B cell (primary cell): Measurements from ENCODE around the gene FER. TPM values are rescaled to one million over a fixed set of nuclear protein-coding genes. Genes with fewer than 3 reads are reported as not detected.
"Not testable (repeated sequence)": the region's sequence is repeated elsewhere in the genome, so short reads cannot be mapped to it uniquely, and the experiment has no call there.

Experiments used
- ATAC-seq: fragments of 200-7000 bp; cut with Tn5 transposase; one replicate; pipeline ENCODE4 v1.10.0; 2021; ENCODE audit warnings: low read depth, mild to moderate bottlenecking, moderate number of reproducible peaks, moderate library complexity
- CTCF ChIA-PET: fragments of 350-600 bp; sonication (Branson Sonifier 250); formaldehyde crosslinking; loops from one replicate; lab custom pipeline; 2021; ENCODE audit warnings: antibody characterized with exemption, inconsistent platforms; lab: Charles Lee
- POLR2A ChIA-PET: fragments of 350-600 bp; sonication (Branson Sonifier 250); formaldehyde crosslinking; loops from one replicate; lab custom pipeline; 2021; ENCODE audit warnings: antibody characterized with exemption; lab: Charles Lee
- DNase-seq: peaks from one replicate; pipeline ENCODE4 v3.0.0; 2013
- H2AFZ ChIP-seq: 2 replicates; pipeline ENCODE4 v1.6.1; 2012; ENCODE audit warnings: mild to moderate bottlenecking, low read depth, low read length; ENCODE audit not compliant: insufficient read depth, poor library complexity, severe bottlenecking
- H3K27ac ChIP-seq, 2 donors: 1 replicate in 1 of 2; 2 replicates in 1 of 2; pipeline ENCODE4 v1.5.1; 2012 to 2013; ENCODE audit warnings: low read length in 2 of 2, mild to moderate bottlenecking in 2 of 2, moderate library complexity in 1 of 2
- H3K27me3 ChIP-seq, 4 experiments: fragments of 200-600 bp in 1 of 4; sonication (generic) in 1 of 4; replicated peaks in 1 of 4; 1 replicate in 2 of 4; 2 replicates in 2 of 4; pipeline versions ENCODE4 v1.6.1 to v1.7.0; 2013 to 2016; ENCODE audit warnings: low read length in 3 of 4, mild to moderate bottlenecking in 2 of 4, mixed read lengths in 1 of 4, moderate library complexity in 1 of 4; ENCODE audit not compliant: insufficient read depth in 4 of 4, control insufficient read depth in 3 of 4; ENCODE audit errors: control extremely low read depth in 1 of 4
- H3K36me3 ChIP-seq, 2 experiments: replicated peaks in 1 of 2; 1 replicate in 1 of 2; 2 replicates in 1 of 2; pipeline versions ENCODE4 v1.6.1 to v1.7.1; 2013; ENCODE audit warnings: low read length in 1 of 2; ENCODE audit not compliant: insufficient read depth in 2 of 2, control insufficient read depth in 1 of 2; ENCODE audit errors: control extremely low read depth in 1 of 2, extremely low read depth in 1 of 2
- H3K4me1 ChIP-seq, 2 donors: fragments of 200-600 bp in 1 of 2; sonication (generic) in 1 of 2; 1 replicate in 1 of 2; 2 replicates in 1 of 2; pipeline versions ENCODE4 v1.5.1 to v1.6.1; 2013 to 2017; ENCODE audit warnings: low read length in 2 of 2; ENCODE audit not compliant: control insufficient read depth in 2 of 2, insufficient read depth in 2 of 2
- H3K4me2 ChIP-seq: replicated peaks from 2 replicates; pipeline ENCODE3; 2012; ENCODE audit warnings: mild to moderate bottlenecking, low read depth, low read length; ENCODE audit not compliant: poor library complexity, severe bottlenecking
- H3K4me3 ChIP-seq, 5 experiments: fragments of 200-600 bp in 1 of 5; sonication (generic) in 1 of 5; 1 replicate in 3 of 5; 2 replicates in 2 of 5; pipeline versions ENCODE4 v1.5.1 to v1.7.0; 2011 to 2016; ENCODE audit warnings: low read length in 4 of 5, mild to moderate bottlenecking in 4 of 5, low read depth in 2 of 5, control low read depth in 1 of 5, moderate library complexity in 1 of 5; ENCODE audit not compliant: insufficient read depth in 1 of 5; ENCODE audit errors: control extremely low read depth in 1 of 5, extremely low read depth in 1 of 5
- H3K79me2 ChIP-seq: fragments of 200-600 bp; sonication (generic); one replicate; pipeline ENCODE4 v1.6.0; 2016; ENCODE audit warnings: low read length; ENCODE audit not compliant: control insufficient read depth, insufficient read depth
- H3K9ac ChIP-seq: fragments of 200-600 bp; sonication (generic); 2 replicates; pipeline ENCODE4 v1.6.1; 2017; ENCODE audit warnings: mild to moderate bottlenecking, low read length, moderate library complexity
- H3K9me3 ChIP-seq, 3 donors: one replicate each; pipeline versions ENCODE4 v1.6.1 to v1.7.1; 2013; ENCODE audit warnings: low read length in 2 of 3; ENCODE audit not compliant: control insufficient read depth in 2 of 3, insufficient read depth in 1 of 3; ENCODE audit errors: control extremely low read depth in 1 of 3
- H4K20me1 ChIP-seq: 2 replicates; pipeline ENCODE4 v1.6.0; 2012; ENCODE audit warnings: mild to moderate bottlenecking, low read length; ENCODE audit not compliant: insufficient read depth, control insufficient read depth, poor library complexity, severe bottlenecking
- H3K27ac Mint-ChIP-seq: one replicate; pipeline ENCODE4 v1.8.0; 2021; ENCODE audit warnings: mixed read lengths
- H3K27me3 Mint-ChIP-seq: one replicate; pipeline ENCODE4 v1.8.0; 2021; ENCODE audit warnings: mixed read lengths
- H3K4me1 Mint-ChIP-seq: one replicate; pipeline ENCODE4 v1.8.0; 2021; ENCODE audit warnings: mixed read lengths
- H3K4me3 Mint-ChIP-seq: one replicate; pipeline ENCODE4 v1.8.0; 2021; ENCODE audit warnings: mixed read lengths
- H3K9me3 Mint-ChIP-seq: one replicate; pipeline ENCODE4 v1.8.0; 2022; ENCODE audit warnings: mixed read lengths; ENCODE audit not compliant: insufficient read depth
- CTCF ChIP-seq: fragments of 200-600 bp; IDR thresholded peaks from one replicate; pipeline ENCODE4 v1.8.0; 2022; ENCODE audit warnings: antibody characterized with exemption, mild to moderate bottlenecking
- EZH2 ChIP-seq: IDR thresholded peaks from 2 replicates; pipeline ENCODE4 v1.6.1; 2012; ENCODE audit warnings: borderline replicate concordance, low read depth, mild to moderate bottlenecking, moderate library complexity, low read length; ENCODE audit not compliant: insufficient read depth, poor library complexity, severe bottlenecking
- WGBS: methylation state at CpG from one replicate; pipeline ENCODE4 v1.1.5; 2013; ENCODE audit warnings: missing lambda C conversion rate; ENCODE audit not compliant: insufficient coverage; 5-methylcytosine and 5-hydroxymethylcytosine counted together
- intact Hi-C: fragments of 100-400 bp; cut with micrococcal nuclease; formaldehyde crosslinking; loops from one replicate; pipeline ENCODE4 v1.10.0; 2022
- polyA plus RNA-seq: library from polyadenylated mRNA; depleted of rRNA; stranded (reverse); fragments of >200 nt; gene quantifications from 2 replicates; pipeline ENCODE4 v1.2.3, GENCODE V29; 2012
- total RNA-seq, 2 donors: library from RNA; stranded (reverse); fragments of 120-200 nt in 1 of 2; gene quantifications; 1 replicate in 1 of 2; 2 replicates in 1 of 2; pipeline versions ENCODE4 v1.2.3 to v1.2.4, GENCODE V29; 2013 to 2022

Gene FER
- total and polyA plus RNA-seq, 2 donors (not counting 1 experiment from before 2014, with no cell fraction given): 1.3 to 41.3 TPM

GRCh38 chr5:108788142-108788541, 40.4 kb downstream of the FER start:
- POLR2A ChIA-PET: no interaction called here
- no peak overlapping the region for H3K4me3 ChIP-seq
- no peaks in the 10 kb centered on the region for H3K4me1 ChIP-seq
- CTCF ChIA-PET: interaction anchor here (0.6 kb wide), 1 partner anchor 113 kb away, joined by 3 read pairs; no protein-coding TSS in a partner anchor
- no peaks in the 10 kb centered on the region for H3K27me3 ChIP-seq
- no peak overlapping the region for H3K9ac ChIP-seq
- intact Hi-C loops: no loop called here
- no peaks in the 10 kb centered on the region for H3K9me3 Mint-ChIP-seq
- H3K4me1 Mint-ChIP-seq: peaks cover 2% of the 10 kb centered on the region
- DNase-seq (no peak), ATAC-seq (no peak)
- no peak overlapping the region for H3K27ac ChIP-seq
- H3K27me3 Mint-ChIP-seq: no peaks in the 10 kb centered on the region
- over 99% methylated on average over 7 of the region's 7 CpGs for WGBS
- peaks cover 20% of the 10 kb centered on the region for H3K79me2 ChIP-seq
- H4K20me1 ChIP-seq: no peaks in the 10 kb centered on the region
- no peak overlapping the region for H3K4me2 ChIP-seq
- H3K27ac Mint-ChIP-seq: no peak overlapping the region
- peaks cover 0 to 36% (median 5%) of the 10 kb centered on the region in 3 donors for H3K9me3 ChIP-seq
- peaks cover 0 to 4% of the 10 kb centered on the region in 2 experiments for H3K36me3 ChIP-seq
- no peak overlapping the region for H3K4me3 Mint-ChIP-seq
- no peak overlapping the region for H2AFZ ChIP-seq
- TF ChIP-seq CTCF: no peak
- TF ChIP-seq EZH2: no peak

- H3K9me3 ChIP-seq: no peaks in the 10 kb centered on the region
- Mint-ChIP-seq H3K27me3 (no peaks in the 10 kb centered on the region), H3K27ac (no peak overlapping the region), H3K9me3 (no peaks in the 10 kb centered on the region), H3K4me1 (peaks cover 5% of the 10 kb centered on the region), H3K4me3 (no peak overlapping the region)
- no peak overlapping the region for H3K4me3 ChIP-seq
- POLR2A ChIA-PET: no interaction called here
- CTCF ChIA-PET: no interaction called here
- peaks cover 4% of the 10 kb centered on the region for H3K79me2 ChIP-seq
- no peaks in the 10 kb centered on the region for H3K4me1 ChIP-seq
- no peaks in the 10 kb centered on the region for H4K20me1 ChIP-seq
- no peak overlapping the region for H2AFZ ChIP-seq
- H3K9ac ChIP-seq: no peak overlapping the region
- TF ChIP-seq CTCF: no peak
- no peak for TF ChIP-seq EZH2
- intact Hi-C loops: no loop called here
- H3K27me3 ChIP-seq: no peaks in the 10 kb centered on the region
- H3K4me2 ChIP-seq: no peak overlapping the region
- WGBS: no CpG with 5 or more reads among the region's 5 CpGs
- H3K27ac ChIP-seq: no peak overlapping the region
- no peak for ATAC-seq
- no peak for DNase-seq
- H3K36me3 ChIP-seq: no peaks in the 10 kb centered on the region
Observed at GRCh38 chr5:108793207-108793606, 45.5 kb downstream of the FER start.

- H3K27ac Mint-ChIP-seq, DNase-seq, H3K4me2 ChIP-seq, H3K27ac ChIP-seq, H2AFZ ChIP-seq, H4K20me1 ChIP-seq, H3K4me3 Mint-ChIP-seq, intact Hi-C loops, H3K4me1 ChIP-seq, CTCF ChIA-PET, H3K27me3 Mint-ChIP-seq, H3K9me3 ChIP-seq, H3K79me2 ChIP-seq, POLR2A ChIA-PET, H3K36me3 ChIP-seq, H3K9me3 Mint-ChIP-seq, ATAC-seq, H3K9ac ChIP-seq, H3K27me3 ChIP-seq, H3K4me1 Mint-ChIP-seq, H3K4me3 ChIP-seq: not testable (repeated sequence)
- 90% methylated on average over 2 of the region's 4 CpGs for WGBS
Observed at GRCh38 chr5:108794349-108794748, 46.7 kb downstream of the FER start.
